ENCODE results near the gene ENPP7.

- no peak for TF ChIP-seq POLR2A (IDR thresholded peaks at IDR 0.05; ENCODE audit: low read depth, low read length)
- TF ChIP-seq POLR2AphosphoS5 (IDR thresholded peaks at IDR 0.05; ENCODE audit: low read depth, low read length) = no peak
- no peak for TF ChIP-seq PAX5 (IDR thresholded peaks at IDR 0.05; ENCODE audit: insufficient read depth, low read length, severe bottlenecking)
- TF ChIP-seq POU2F2 (IDR thresholded peaks at IDR 0.05; ENCODE audit: low read depth, low read length) = no peak
These were observed 21.4 kb downstream of the ENPP7 start for GRCh38 chr17:79752175-79752574.

Measured in GM12891 (cell line).